GM18519 (cell line): ENCODE results near the gene LRRK1.

Experiments used
- ATAC-seq: cut with Tn5 transposase; IDR thresholded peaks from one replicate; pipeline ENCODE4 v1.9.1; 2021; ENCODE audit warnings: mild to moderate bottlenecking, moderate library complexity; ENCODE audit not compliant: unreplicated experiment, low FRiP score

LRRK1 gene

DNA sequence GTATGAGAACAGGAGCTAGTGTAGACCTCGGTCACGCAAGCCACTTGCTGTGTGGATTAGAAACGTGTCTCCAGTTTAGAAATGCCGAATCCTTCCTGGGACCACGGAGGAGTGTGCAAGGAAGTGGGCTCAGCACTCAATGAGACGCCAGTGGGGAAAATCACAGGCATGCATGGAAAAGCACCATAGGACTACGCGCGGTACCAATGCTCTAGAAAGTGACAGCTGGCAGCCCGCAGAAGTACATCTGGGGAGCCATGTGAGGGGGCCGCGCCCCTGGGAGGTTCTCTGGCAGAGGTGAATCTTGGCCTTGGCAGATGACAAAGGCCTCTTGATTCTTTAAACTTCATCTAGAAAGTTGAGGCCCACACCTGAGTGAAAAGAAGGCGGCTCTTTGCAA is 99.3 kb downstream of the LRRK1 start:
- no peak for ATAC-seq

DNA sequence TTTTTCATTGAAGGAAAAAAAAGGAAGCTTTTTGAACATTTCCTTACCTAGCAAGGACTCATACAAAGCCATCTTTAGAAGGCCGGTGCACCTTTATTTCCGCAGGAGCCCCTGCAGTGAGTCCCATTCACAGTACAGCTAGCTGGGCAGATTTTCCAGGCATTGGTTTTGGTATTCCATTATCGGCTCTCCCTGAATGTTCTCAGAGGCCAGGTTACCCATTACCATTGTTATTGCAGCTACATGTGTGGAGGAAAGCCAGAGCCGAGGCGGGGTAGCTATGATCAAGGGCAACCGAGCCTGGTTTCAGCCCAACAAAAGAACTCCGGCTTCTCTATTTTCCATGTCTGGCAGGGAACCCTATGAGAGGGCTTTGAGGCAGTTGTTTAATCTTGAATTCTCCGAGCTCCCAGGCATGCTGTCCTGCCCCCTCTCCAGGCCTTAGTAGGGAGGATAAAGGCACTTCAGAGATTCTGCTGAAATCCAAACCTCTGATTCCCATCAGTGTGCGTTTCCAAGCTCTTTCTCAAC is 100.3 kb downstream of the LRRK1 start:
- no peak for ATAC-seq

DNA sequence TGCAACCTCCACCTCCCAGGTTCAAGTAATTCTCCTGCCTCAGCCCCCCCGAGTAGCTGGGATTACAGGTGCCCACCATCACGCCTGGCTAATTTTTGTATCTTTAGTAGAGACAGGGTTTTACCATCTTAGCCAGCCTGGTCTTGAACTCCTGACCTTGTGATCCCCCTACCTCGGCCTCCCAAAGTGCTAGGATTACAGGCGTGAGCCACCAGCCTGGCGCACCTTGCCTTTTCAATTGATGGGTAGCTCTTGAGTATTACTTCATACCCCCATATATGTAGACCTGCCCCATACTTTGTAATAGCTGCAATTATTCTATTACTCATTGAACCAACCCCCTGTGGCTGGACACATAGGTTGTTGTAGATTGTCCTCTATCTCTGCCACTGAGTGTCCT is 101.3 kb downstream of the LRRK1 start:
- no peak for ATAC-seq

DNA sequence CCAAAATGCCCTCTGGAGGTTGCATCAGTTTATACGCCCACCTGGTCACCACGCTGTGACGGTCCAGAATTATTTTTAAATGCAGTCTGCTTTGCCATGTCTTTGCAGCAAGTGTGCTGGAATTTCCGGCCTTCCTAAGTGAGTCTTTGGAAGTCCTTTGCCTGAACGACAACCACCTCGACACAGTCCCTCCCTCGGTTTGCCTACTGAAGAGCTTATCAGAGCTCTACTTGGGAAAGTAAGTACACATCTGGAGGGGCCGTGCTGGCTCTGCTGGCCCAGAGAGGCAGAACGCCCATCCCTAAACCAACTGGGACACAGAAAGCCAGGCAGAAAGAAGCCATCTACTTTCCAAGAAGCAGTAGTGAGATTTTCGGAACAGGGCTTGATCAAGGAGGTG is 101.8 kb downstream of the LRRK1 start:
- ATAC-seq: no peak

DNA sequence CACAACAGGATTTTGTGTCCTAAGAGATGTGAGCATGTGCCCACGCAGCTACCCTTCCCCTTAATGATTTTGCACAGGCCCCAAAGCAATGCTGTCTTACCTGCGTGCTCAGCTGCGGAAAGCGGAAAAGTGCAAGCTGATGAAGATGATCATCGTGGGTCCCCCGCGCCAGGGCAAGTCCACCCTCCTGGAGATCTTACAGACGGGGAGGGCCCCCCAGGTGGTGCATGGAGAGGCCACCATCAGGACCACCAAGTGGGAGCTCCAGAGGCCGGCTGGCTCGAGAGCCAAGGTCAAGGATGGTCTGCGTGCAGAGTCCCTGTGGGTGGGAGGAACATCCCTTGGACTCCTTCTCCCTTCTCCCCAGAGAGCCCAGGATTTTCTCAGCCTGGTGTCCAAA is 103.1 kb downstream of the LRRK1 start:
- no peak for ATAC-seq

DNA sequence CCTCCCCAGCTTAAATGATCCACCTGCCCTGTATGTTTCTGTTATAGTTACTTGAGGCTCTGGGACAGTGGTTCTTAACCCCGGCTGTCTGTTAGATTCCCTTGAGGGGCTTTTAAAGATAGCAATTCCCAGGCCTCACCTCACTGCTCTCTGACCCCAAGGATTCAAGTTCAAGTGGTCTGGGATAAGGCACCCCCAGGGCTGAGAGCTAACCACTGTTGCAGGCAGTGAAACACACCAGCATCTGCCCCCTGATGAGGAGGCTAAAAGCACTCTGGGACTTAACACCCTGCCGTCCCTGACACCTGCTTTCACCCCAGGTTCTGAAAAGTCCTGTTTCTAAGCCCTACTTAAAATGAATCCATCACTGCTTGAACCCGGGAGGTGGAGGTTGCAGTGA is 103.7 kb downstream of the LRRK1 start:
- ATAC-seq: no peak

DNA sequence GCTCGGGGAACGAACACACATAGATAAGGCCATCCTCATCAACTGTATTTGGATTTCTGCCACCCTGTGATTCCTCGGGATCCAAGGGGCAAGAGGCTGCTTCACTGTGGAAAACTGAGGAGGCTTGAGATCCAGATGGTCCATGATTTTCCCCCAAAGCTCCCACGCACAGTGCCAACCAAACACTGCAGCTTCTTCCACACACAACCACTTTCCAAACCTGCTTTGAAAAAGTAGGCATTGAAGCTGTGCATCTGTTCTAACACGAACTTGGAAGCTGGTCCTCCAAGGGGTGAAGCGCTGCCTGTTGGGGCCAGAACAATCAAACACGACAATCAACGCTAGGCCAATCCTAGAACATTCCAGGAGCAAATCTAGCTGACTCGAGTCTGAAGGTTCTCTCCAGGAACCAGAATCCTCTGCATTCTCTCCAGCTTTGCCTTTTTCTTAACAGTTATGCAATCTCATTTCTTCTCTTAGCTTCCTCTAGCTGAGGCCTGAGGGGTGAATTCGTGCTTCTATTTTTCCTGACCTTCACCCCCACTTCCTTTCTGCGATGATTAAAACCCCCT is 104.4 kb downstream of the LRRK1 start:
- ATAC-seq: no peak

DNA sequence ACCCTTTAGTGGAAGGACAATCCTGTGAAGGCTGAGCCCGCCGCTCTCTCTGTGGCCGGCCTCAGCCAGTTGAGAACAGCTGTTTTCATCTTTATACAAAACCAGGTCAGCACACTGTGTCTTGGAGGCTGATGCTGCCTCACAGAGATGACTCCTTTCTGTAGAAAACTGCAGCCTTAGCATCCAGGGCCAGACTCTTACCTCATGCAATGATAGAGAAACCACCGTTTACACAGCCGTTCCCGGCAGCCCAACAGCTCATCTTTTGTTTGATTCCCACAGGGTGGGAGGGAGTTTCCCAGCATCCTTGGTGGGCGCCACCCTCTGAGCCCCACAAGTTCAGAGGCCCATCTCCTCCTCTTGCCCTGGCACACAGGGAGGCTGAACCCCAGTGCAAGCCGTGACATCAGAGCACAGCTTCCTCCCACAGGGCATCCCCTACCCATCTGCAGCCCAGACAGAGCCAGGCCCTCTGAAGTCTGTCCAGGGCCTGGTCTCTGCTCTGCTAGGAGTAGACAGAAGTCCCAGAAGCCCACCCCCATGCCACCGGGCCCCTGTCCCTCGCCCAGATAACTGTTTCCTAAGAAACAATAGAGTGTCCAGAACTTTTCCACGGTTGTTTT is 105.0 kb downstream of the LRRK1 start:
- no peak for ATAC-seq

DNA sequence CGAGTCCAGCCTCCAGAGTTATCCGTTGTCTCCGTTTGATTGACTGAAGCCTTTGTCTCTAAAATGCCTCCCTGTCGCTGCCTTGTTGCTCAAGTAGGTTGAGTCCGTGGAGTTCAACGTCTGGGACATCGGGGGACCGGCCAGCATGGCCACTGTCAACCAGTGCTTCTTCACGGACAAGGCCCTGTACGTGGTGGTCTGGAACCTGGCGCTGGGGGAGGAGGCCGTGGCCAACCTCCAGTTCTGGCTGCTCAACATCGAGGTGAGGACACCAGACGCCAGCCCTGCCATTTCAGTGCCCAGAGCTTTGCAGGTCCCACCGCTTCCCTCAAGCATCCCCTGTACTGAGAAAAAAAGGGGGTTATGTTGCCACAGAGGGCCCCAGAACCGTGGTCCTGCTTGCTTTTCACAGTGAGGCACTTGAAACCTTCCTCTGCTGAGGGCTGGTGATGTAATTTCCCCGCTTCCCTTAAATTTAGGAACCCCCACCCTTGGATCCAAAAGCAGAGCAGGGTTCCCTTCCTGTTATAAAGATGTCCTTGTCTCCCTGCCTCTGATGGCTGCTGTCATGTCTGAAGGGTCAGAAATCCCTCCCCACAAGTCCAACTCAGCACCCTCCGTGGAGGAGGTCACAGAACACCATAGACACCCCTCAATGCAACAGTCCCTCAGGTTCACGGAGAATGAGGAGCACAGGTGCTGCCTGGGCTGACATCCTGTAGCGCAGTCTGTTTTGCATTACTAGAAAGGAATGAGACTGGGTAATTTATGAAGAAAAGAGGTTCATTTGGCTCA is 105.7 kb downstream of the LRRK1 start:
- no peak for ATAC-seq

DNA sequence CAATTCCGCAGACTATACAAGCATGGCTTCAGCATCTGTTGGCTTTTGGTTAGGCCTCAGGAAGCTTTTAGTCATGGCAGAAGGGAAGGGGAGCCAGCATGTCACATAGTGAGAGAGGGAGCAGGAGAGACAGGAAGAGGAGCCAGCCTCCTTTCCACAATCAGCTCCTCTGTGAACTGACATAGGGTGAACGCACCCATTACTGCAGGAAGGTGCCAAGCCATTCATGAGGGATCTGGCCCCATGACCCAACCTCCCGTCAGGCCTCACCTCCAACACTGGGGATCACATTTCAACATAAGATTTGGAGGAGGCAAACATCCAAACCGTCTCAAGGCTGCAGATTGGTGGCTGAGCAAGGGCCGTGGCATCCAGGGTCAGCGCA is 106.3 kb downstream of the LRRK1 start:
- no peak for ATAC-seq

DNA sequence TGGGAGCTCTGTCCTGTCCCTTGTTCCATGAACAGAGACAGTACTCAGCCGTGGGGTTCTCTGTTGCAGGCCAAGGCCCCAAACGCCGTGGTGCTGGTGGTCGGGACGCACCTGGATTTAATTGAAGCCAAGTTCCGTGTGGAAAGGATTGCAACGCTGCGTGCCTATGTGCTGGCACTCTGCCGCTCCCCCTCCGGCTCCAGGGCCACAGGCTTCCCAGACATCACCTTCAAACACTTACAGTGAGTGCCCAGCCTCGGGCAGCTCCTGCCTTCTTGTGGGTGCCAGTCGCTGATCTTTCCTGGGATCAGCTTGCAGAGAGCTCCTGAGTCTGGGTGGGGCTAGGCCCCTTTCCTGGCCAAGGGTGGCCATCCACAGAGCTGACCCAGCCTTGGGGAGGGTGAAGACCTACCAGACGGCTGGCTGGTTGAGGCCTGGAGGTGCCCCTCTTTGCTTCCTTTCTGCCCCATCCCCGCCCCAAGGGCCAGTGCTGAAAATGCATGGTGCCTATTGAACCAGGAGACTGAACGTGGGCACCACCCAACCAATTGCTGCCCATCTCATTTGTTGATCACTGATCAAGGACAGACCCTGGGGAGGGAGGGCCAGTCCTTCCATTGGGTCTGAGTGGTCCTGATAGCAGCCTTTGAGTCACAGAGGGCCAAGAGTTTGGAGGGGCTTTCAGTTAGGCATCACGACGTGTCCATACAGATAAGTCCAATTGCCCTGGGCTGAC is 106.9 kb downstream of the LRRK1 start:
- ATAC-seq: no peak

DNA sequence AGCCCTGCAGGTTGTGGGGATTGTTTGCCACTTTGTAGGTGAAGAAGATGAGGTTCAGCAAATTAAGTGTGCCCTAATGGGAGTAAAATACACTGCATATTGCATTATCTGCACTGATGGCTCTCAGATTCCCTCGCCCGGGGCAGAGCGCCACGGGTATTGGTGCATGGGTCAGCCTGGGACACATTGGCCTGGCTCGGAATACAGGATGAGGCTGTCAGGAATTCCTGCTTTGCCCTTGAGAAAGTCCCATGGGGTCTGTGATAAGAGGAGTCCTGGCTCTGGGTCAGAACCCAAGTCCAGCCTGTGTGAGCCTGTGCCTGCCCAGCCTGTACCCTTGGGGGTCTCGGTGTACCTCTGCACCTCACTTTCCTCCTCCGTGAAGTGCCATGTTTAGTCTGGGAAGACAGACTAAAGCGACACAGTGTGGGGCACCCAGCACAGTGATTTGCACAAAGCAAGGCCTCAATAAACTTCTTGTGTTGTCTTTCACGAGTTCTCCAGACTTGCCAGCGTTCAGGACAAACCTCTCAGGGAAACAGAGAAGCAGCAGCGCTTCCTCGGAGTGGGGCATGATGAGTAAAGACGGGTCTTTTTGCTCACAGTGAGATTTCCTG is 107.6 kb downstream of the LRRK1 start:
- no peak for ATAC-seq

DNA sequence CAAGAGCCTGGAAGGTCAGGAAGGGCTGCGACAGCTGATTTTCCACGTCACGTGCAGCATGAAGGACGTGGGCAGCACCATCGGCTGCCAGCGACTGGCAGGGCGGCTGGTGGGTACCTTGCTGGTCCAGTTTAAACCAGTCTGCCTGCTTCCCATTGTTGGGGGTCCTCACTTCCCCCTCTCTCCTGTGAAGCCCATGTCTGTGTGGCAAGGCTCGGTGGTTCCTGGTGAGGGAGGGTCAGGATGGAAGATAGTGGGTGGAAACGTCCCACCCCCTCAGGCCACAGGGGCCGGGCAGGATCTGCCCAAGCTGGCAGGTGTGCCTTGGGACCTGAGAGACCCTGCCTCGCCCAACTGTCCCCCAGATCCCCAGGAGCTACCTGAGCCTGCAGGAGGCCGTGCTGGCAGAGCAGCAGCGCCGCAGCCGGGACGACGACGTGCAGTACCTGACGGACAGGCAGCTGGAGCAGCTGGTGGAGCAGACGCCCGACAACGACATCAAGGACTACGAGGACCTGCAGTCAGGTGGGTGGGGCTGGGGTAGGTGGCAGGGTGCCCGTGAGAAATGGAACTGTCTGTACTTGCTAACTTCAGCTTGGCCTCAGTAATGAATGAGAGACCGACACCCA is 108.2 kb downstream of the LRRK1 start:
- no peak for ATAC-seq

DNA sequence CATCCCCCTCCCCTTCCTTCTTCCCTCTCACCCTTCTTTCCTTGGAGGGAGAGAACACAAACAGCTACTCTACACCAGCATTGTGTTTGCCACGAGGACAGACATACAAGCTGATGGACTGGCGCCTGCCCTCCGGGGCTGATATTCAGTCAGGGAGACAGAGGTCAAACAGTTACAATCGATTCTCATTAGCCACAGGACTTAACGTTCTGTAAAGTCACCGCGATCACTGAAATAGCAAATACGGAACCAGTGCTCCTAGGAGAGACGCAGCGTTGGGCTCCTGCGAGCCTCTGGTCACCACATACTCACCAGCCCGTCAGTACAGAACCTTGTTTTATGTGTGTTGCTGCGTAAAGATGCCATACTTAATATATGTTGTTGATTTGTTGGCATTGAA is 108.8 kb downstream of the LRRK1 start:
- ATAC-seq: no peak

DNA sequence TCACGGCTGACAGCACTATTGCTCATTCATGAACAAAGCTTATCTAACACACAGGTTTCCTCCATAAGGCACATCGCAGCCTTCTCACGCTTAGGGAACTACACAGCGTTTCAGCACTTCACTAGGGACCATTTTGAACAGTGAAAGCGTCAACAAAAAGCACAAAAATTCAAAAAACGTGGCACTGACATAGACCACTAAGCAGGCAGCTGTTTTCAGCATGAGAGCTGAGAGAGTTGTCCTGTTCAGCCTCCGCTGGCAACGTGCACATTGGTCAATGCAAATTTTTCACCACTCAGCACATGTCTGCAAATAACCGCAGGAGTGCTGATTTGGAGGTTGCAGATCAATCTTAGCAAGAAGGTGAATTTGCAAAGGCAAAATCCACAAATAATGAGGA is 109.2 kb downstream of the LRRK1 start:
- ATAC-seq: no peak

DNA sequence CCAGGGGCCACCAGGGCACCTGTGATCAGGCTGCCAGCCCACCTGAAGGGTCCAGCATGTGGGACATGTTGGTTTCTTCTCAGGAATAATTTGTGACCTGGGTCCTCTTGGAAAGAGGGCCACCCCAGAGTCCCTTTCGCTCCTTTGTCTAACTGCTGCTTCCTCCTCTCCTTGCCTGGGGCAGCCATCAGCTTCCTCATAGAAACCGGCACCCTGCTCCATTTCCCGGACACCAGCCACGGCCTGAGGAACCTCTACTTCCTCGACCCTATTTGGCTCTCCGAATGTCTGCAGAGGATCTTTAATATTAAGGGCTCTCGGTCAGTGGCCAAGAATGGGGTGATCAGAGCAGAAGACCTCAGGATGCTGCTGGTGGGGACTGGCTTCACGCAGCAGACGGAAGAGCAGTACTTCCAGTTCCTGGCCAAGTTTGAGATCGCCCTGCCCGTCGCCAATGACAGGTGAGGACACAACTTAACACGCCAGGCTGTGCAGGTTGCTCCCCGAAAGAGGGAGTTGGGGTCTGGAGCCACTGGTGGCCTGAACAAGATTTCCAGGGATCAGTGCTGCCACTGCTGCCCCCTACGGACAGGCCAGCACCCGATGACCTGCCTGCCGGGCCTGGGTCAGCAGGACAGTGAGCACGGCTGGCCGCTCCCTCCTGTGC is 109.7 kb downstream of the LRRK1 start:
- ATAC-seq: no peak

DNA sequence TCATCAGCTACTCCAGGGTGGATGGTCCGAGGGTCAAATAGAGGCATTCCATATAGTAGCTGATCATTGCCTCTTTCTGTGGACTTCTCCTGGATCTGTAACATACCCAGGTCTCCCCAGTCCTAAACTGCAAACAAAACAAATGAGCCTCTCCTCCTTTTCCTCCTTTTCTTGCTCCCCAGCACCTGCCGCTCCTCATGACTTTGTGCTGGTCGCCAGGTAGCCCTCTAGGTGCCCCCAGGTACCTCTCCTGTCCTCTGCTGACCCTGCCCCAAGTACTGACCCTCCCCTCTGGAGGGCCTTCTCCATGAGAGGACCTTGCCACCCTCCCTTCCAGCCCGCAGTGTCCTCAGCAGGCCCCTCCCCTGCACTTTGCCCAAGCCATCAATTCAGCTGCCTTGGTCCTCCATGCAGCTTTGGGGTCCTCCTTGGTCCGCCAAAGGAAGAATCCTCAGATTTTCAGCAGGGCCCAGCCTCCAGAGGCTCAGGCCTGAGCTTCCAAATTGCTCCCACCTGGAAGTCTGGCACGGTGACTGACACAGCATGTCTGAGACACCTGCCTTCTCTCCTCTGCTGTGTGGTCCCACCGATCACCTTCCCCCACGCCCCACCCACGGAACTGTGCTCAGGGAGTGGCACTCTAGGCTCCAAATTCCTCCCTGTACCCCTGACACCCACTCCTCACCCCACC is 111.0 kb downstream of the LRRK1 start:
- ATAC-seq: no peak

DNA sequence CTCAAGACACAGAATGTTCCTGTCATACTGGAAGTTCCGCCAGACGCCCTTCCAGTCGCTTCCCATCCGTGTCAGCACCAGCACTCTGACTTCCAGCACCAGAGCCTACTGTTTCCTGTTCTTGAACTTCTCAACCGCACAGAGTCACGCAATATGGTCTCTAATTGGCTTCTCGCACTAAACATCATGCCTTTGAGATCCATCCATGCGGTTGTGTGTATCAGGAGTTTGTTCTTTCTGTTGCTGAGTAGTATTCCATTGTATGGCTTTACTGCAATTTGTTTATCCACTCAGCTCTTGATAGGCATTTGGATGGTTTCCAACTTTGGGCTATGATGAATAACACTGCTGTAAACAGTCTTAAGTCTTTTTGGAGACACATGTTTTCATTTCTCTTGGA is 112.1 kb downstream of the LRRK1 start:
- ATAC-seq: no peak

DNA sequence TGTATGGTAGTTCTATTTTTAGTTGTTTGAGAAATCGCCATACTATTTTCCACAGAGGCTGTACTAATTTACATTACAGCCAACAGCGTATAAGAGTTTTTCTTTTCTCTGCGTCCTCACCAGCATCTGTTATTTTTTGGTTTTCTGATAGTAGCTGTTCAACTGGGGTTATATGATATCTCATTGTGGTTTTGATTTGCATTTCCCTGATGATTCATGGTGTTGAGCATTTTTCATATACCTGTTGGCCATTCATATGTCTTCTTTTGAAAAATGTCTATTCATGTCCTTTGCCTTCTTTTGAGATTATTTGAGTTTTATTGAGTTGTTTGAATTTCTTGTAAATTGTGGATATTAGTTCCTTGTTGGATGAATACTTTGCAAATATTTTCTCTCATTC is 114.6 kb downstream of the LRRK1 start:
- ATAC-seq: no peak
